Breast epithelium (tissue), 4 donors: Measurements from ENCODE around the gene C4BPA. TPM values are rescaled to one million over a fixed set of nuclear protein-coding genes. Genes with fewer than 3 reads are reported as not detected.

Experiments used
- DNase-seq, 2 donors: peaks; one replicate each; pipeline ENCODE4 v3.0.0-alpha.2; 2019; ENCODE audit warnings: low spot score in 2 of 2
- H3K27ac ChIP-seq, 2 donors: fragments of 200-600 bp; sonication (generic) in 1 of 2; one replicate each; pipeline ENCODE4 v1.5.1; 2016 to 2019; ENCODE audit warnings: mild to moderate bottlenecking in 1 of 2
- H3K27me3 ChIP-seq, 2 donors: fragments of 200-600 bp; sonication (generic) in 1 of 2; one replicate each; pipeline versions ENCODE4 v1.5.1 to v1.6.0; 2017 to 2019; ENCODE audit warnings: control low read depth in 1 of 2, mild to moderate bottlenecking in 1 of 2
- H3K36me3 ChIP-seq: fragments of 200-600 bp; one replicate; pipeline ENCODE4 v1.5.1; 2019
- H3K4me1 ChIP-seq, 2 donors: fragments of 200-600 bp; sonication (generic); one replicate each; pipeline ENCODE4 v1.5.1; 2016 to 2019; ENCODE audit warnings: control low read depth in 1 of 2
- H3K4me3 ChIP-seq, 3 donors: fragments of 200-600 bp; sonication (generic); 1 replicate in 2 of 3; 2 replicates in 1 of 3; pipeline ENCODE4 v1.5.1; 2016 to 2019; ENCODE audit warnings: mild to moderate bottlenecking in 3 of 3, moderate library complexity in 2 of 3
- H3K9me3 ChIP-seq, 2 donors: fragments of 200-600 bp; sonication (generic) in 1 of 2; one replicate each; pipeline ENCODE4 v1.5.1; 2016 to 2019; ENCODE audit warnings: control low read depth in 1 of 2
- CTCF ChIP-seq, 3 donors: fragments of 450-650 bp; IDR thresholded peaks; one replicate each; pipeline ENCODE4 v1.5.1; 2016 to 2017; ENCODE audit warnings: antibody characterized with exemption in 3 of 3, mild to moderate bottlenecking in 3 of 3, moderate library complexity in 3 of 3
- POLR2A ChIP-seq: fragments of 450-650 bp; IDR thresholded peaks from one replicate; pipeline ENCODE4 v1.6.1; 2016; ENCODE audit warnings: antibody characterized with exemption, mild to moderate bottlenecking, moderate library complexity
- POLR2AphosphoS5 ChIP-seq, 3 donors: sonication (generic); formaldehyde crosslinking; IDR thresholded peaks; one replicate each; pipeline ENCODE4 v1.6.1; 2017; ENCODE audit warnings: antibody characterized with exemption in 3 of 3
- intact Hi-C: fragments of 100-400 bp; cut with DNase I; formaldehyde crosslinking; loops from one replicate; pipeline ENCODE4 v1.15.1; 2023; ENCODE audit warnings: low total_unique reads
- total RNA-seq, 3 donors: library from RNA; depleted of rRNA; stranded (reverse); fragments of >200 nt; gene quantifications; one replicate each; pipeline ENCODE4 v1.1.0, GENCODE V29; 2016

Gene C4BPA
- total RNA-seq, 3 donors from 2014 or later = 6.4 to 7.5 TPM; not detected in 1

GRCh38 chr1:207188901-207189300 is 84.9 kb downstream of the C4BPA start:
- H3K4me3 ChIP-seq = no peak overlapping the region
- H3K27ac ChIP-seq = no peak overlapping the region
- H3K27me3 ChIP-seq = no peaks in the 10 kb centered on the region
- no peaks in the 10 kb centered on the region for H3K9me3 ChIP-seq
- no peaks in the 10 kb centered on the region for H3K36me3 ChIP-seq
- DNase-seq = no peak
- no peak for TF ChIP-seq CTCF (IDR thresholded peaks at IDR 0.05)
- no peak for TF ChIP-seq POLR2A
- TF ChIP-seq POLR2AphosphoS5 (IDR thresholded peaks at IDR 0.05) = no peak
- no peaks in the 10 kb centered on the region for H3K4me1 ChIP-seq
- intact Hi-C loops = no loop called here

GRCh38 chr1:207191061-207191460 is 87.0 kb downstream of the C4BPA start:
- intact Hi-C loops = no loop called here
- Histone ChIP-seq H3K27me3 (no peaks in the 10 kb centered on the region), H3K36me3 (no peaks in the 10 kb centered on the region), H3K9me3 (no peaks in the 10 kb centered on the region), H3K27ac (no peak overlapping the region), H3K4me3 (no peak overlapping the region), H3K4me1 (no peaks in the 10 kb centered on the region)
- TF ChIP-seq POLR2AphosphoS5 (IDR thresholded peaks at IDR 0.05) (no peak), POLR2A (no peak), CTCF (IDR thresholded peaks at IDR 0.05) (no peak)
- DNase-seq = no peak

GRCh38 chr1:207191776-207192175 is 87.7 kb downstream of the C4BPA start:
- Histone ChIP-seq H3K27me3 (no peaks in the 10 kb centered on the region), H3K4me3 (no peak overlapping the region), H3K27ac (no peak overlapping the region), H3K9me3 (no peaks in the 10 kb centered on the region), H3K36me3 (no peaks in the 10 kb centered on the region), H3K4me1 (no peaks in the 10 kb centered on the region)
- no peak for DNase-seq
- TF ChIP-seq POLR2AphosphoS5 (IDR thresholded peaks at IDR 0.05) = no peak
- no peak for TF ChIP-seq CTCF (IDR thresholded peaks at IDR 0.05)
- TF ChIP-seq POLR2A = no peak
- intact Hi-C loops = no loop called here

GRCh38 chr1:207194197-207194596 is 90.2 kb downstream of the C4BPA start:
- DNase-seq = no peak

More at GRCh38 chr1:207194197-207194596, 90.2 kb downstream of the C4BPA start:
- Histone ChIP-seq H3K27ac (no peak overlapping the region), H3K4me3 (no peak overlapping the region), H3K27me3 (no peaks in the 10 kb centered on the region), H3K9me3 (no peaks in the 10 kb centered on the region), H3K36me3 (no peaks in the 10 kb centered on the region), H3K4me1 (no peaks in the 10 kb centered on the region)
- intact Hi-C loops = no loop called here
- TF ChIP-seq POLR2A (no peak), CTCF (IDR thresholded peaks at IDR 0.05) (no peak), POLR2AphosphoS5 (IDR thresholded peaks at IDR 0.05) (no peak)

Other genes starting within 250 kb of the C4BPA start
- 1 to 10 TPM in 1 of 3 donors, not detected in 2; 1.5 TPM for gene IL20, start 238.6 kb upstream of the C4BPA start, total RNA-seq
- under 1 TPM in 1 of 3 donors, not detected in 2; 0.59 TPM for gene IL24, start 206.8 kb upstream of the C4BPA start, total RNA-seq
- 10 to 100 TPM in 1 of 3 donors, 1 to 10 TPM in 2; 1.1 to 11.0 (median 3.3) TPM for gene FCMR, start 182.3 kb upstream of the C4BPA start, total RNA-seq
- gene PIGR, start 157.8 kb upstream of the C4BPA start, total RNA-seq = 100 to 1,000 TPM in 2 of 3 donors, under 1 TPM in 1; 0.16 to 205 (median 123) TPM
- not detected for gene FCAMR, start 133.8 kb upstream of the C4BPA start, total RNA-seq
- 10 to 100 TPM in 1 of 3 donors, 1 to 10 TPM in 1, under 1 TPM in 1; under 0.01 to 22.2 (median 5.6) TPM for gene C1orf116, start 71.5 kb upstream of the C4BPA start, total RNA-seq
- 10 to 100 TPM in 1 of 3 donors, 1 to 10 TPM in 2; 6.9 to 13.3 (median 9.2) TPM for gene YOD1, start 53.0 kb upstream of the C4BPA start, total RNA-seq
- 10 to 100 TPM in 1 of 3 donors, 1 to 10 TPM in 2; 7.5 to 13.2 (median 8.2) TPM for gene PFKFB2, start 51.0 kb upstream of the C4BPA start, total RNA-seq
- 1 to 10 TPM in 1 of 3 donors, under 1 TPM in 2; 0.80 to 3.1 (median 0.98) TPM for gene C4BPB, start 15.4 kb upstream of the C4BPA start, total RNA-seq
- gene CD55, start 217.4 kb downstream of the C4BPA start, total RNA-seq = 100 to 1,000 TPM in 1 of 3 donors, 10 to 100 TPM in 2; 65.4 to 132 (median 67.8) TPM